PC-3 (cell line): Measurements from ENCODE around the gene CNST. TPM values are rescaled to one million over a fixed set of nuclear protein-coding genes. Genes with fewer than 3 reads are reported as not detected.

Experiments used
- ATAC-seq: fragments of 200-7000 bp; cut with Tn5 transposase; 2 replicates; pipeline ENCODE4 v1.9.1; 2020; ENCODE audit warnings: mild to moderate bottlenecking, moderate library complexity
- BruUV-seq: library from RNA; stranded (reverse); fragments of 400-500 nt; replicated peaks from 2 replicates; lab custom pipeline; 2021; lab: Mats Ljungman, UMichigan
- CTCF ChIA-PET: fragments of 300-600 bp; sonication (Branson Sonifier 250); formaldehyde crosslinking; loops from one replicate; lab custom pipeline; 2022; ENCODE audit warnings: antibody characterized with exemption; lab: Charles Lee
- POLR2A ChIA-PET: fragments of 300-600 bp; sonication (Branson Sonifier 250); formaldehyde crosslinking; loops from one replicate; lab custom pipeline; 2022; ENCODE audit warnings: antibody characterized with exemption; ENCODE audit not compliant: unreplicated experiment; lab: Charles Lee
- DNase-seq: peaks from one replicate; pipeline ENCODE4 v3.0.0-alpha.2; 2015
- H2AFZ ChIP-seq: fragments of 300-600 bp; sonication (generic); 2 replicates; pipeline ENCODE4 v1.6.0; 2016; ENCODE audit warnings: antibody characterized with exemption, low read length
- H3F3A ChIP-seq: fragments of 300-600 bp; sonication (generic); one replicate; pipeline ENCODE4 v1.6.0; 2017; ENCODE audit warnings: antibody characterized with exemption, low read length, control low read depth, mild to moderate bottlenecking; ENCODE audit not compliant: unreplicated experiment
- H3K27ac ChIP-seq: fragments of 300-600 bp; sonication (generic); 2 replicates; pipeline ENCODE4 v1.5.1; 2016; ENCODE audit warnings: mild to moderate bottlenecking, low read length
- H3K27me3 ChIP-seq: fragments of 300-600 bp; sonication (generic); 2 replicates; pipeline ENCODE4 v1.6.1; 2016; ENCODE audit warnings: low read length, mixed read lengths
- H3K36me3 ChIP-seq: fragments of 300-600 bp; sonication (generic); 2 replicates; pipeline ENCODE4 v1.6.1; 2016; ENCODE audit warnings: low read depth, mixed run types, low read length, mixed read lengths
- H3K4me1 ChIP-seq: fragments of 300-600 bp; sonication (generic); 2 replicates; pipeline ENCODE4 v1.5.1; 2016; ENCODE audit warnings: low read length; ENCODE audit not compliant: insufficient read depth
- H3K4me2 ChIP-seq: fragments of 300-600 bp; sonication (generic); 2 replicates; pipeline ENCODE4 v1.6.0; 2016; ENCODE audit warnings: low read length
- H3K4me3 ChIP-seq: fragments of 300-600 bp; sonication (generic); 2 replicates; pipeline ENCODE4 v1.5.1; 2016; ENCODE audit warnings: mild to moderate bottlenecking, low read length, mixed read lengths
- H3K79me2 ChIP-seq: fragments of 300-600 bp; sonication (generic); 2 replicates; pipeline ENCODE4 v1.6.1; 2017; ENCODE audit warnings: low read length, mixed read lengths
- H3K9ac ChIP-seq: fragments of 300-600 bp; sonication (generic); 2 replicates; pipeline ENCODE4 v1.6.0; 2016; ENCODE audit warnings: mild to moderate bottlenecking, low read length
- H3K9me2 ChIP-seq: fragments of 300-600 bp; sonication (generic); replicated peaks from 2 replicates; pipeline ENCODE4 v1.6.1; 2016; ENCODE audit warnings: mixed run types, low read length, mixed read lengths
- H3K9me3 ChIP-seq: fragments of 300-600 bp; sonication (generic); 2 replicates; pipeline ENCODE4 v1.6.1; 2016; ENCODE audit warnings: low read length, mixed read lengths
- H4K20me1 ChIP-seq: fragments of 300-600 bp; sonication (generic); 2 replicates; pipeline ENCODE4 v1.6.1; 2016; ENCODE audit warnings: low read length, mixed read lengths
- CTCF ChIP-seq: fragments of 300-600 bp; sonication (generic); conservative IDR thresholded peaks from 2 replicates; pipeline ENCODE4 v1.5.1; 2017; ENCODE audit warnings: antibody characterized with exemption, low read depth, mild to moderate bottlenecking, low read length
- EZH2 ChIP-seq: fragments of 300-600 bp; sonication (generic); IDR thresholded peaks from one replicate; pipeline ENCODE4 v1.6.1; 2017; ENCODE audit warnings: antibody characterized with exemption, mild to moderate bottlenecking, low read length; ENCODE audit not compliant: unreplicated experiment
- EZH2phosphoT487 ChIP-seq: fragments of 300-600 bp; sonication (generic); IDR thresholded peaks from 2 replicates; pipeline ENCODE4 v1.6.1; 2018; ENCODE audit warnings: mild to moderate bottlenecking, antibody characterized with exemption, low read length, borderline replicate concordance
- intact Hi-C: fragments of 100-400 bp; cut with micrococcal nuclease; formaldehyde crosslinking; loops from 2 replicates; pipeline ENCODE4 v1.9.0; 2023
- total RNA-seq: library from RNA; depleted of rRNA; stranded (reverse); fragments of >200 nt; gene quantifications from 2 replicates; pipeline ENCODE4 v1.2.3, GENCODE V29; 2014

CNST gene
- total RNA-seq, 1 experiment from 2014 or later = 13.5 TPM

GRCh38 chr1:246591047-246591446, 24.8 kb downstream of the CNST start:
- peaks cover 28% of the 10 kb centered on the region for H3K79me2 ChIP-seq
- no peaks in the 10 kb centered on the region for H3K9me2 ChIP-seq
- H2AFZ ChIP-seq = no peak overlapping the region
- no peaks in the 10 kb centered on the region for H4K20me1 ChIP-seq
- intact Hi-C loops = no loop called here
- no peak overlapping the region for H3K4me2 ChIP-seq
- H3K9ac ChIP-seq = no peak overlapping the region
- H3K4me1 ChIP-seq = peaks cover 14% of the 10 kb centered on the region
- no peaks in the 10 kb centered on the region for H3K9me3 ChIP-seq
- H3F3A ChIP-seq = no peaks in the 10 kb centered on the region
- no TSS peak for BruUV-seq
- no peak overlapping the region for H3K27ac ChIP-seq
- ChIA-PET CTCF (no interaction called here), POLR2A (no interaction called here)
- TF ChIP-seq EZH2 (no peak), EZH2phosphoT487 (no peak), CTCF (no peak)
- no peak overlapping the region for H3K4me3 ChIP-seq
- H3K36me3 ChIP-seq = peaks cover 6% of the 10 kb centered on the region; the same call in 1 of the 2 replicates
- H3K27me3 ChIP-seq = no peaks in the 10 kb centered on the region
- ATAC-seq (no peak), DNase-seq (no peak)

- CTCF ChIA-PET = no interaction called here
Observed at GRCh38 chr1:246591504-246591903, 25.2 kb downstream of the CNST start.

More at GRCh38 chr1:246591504-246591903, 25.2 kb downstream of the CNST start:
- no peak for TF ChIP-seq EZH2
- no peak for TF ChIP-seq CTCF
- no peak for TF ChIP-seq EZH2phosphoT487
- H3K36me3 ChIP-seq = peaks cover 8% of the 10 kb centered on the region; the same call in 1 of the 2 replicates
- ATAC-seq (no peak), DNase-seq (no peak)
- no peaks in the 10 kb centered on the region for H4K20me1 ChIP-seq
- H3F3A ChIP-seq = no peaks in the 10 kb centered on the region
- no peaks in the 10 kb centered on the region for H3K9me2 ChIP-seq
- no peak overlapping the region for H3K4me2 ChIP-seq
- H3K4me1 ChIP-seq = peaks cover 14% of the 10 kb centered on the region
- no peak overlapping the region for H3K4me3 ChIP-seq
- no peaks in the 10 kb centered on the region for H3K9me3 ChIP-seq
- H2AFZ ChIP-seq = no peak overlapping the region
- intact Hi-C loops = no loop called here
- no peaks in the 10 kb centered on the region for H3K27me3 ChIP-seq
- POLR2A ChIA-PET = no interaction called here
- H3K79me2 ChIP-seq = peaks cover 26% of the 10 kb centered on the region
- BruUV-seq = no TSS peak
- no peak overlapping the region for H3K9ac ChIP-seq
- no peak overlapping the region for H3K27ac ChIP-seq
